ENCODE data around the gene LIPC.

Gene LIPC

GRCh38 chr15:58436552-58436951 is 4.8 kb downstream of the LIPC start:
- Histone ChIP-seq H3K27ac (ENCODE audit: extremely low read depth, low read depth, low read length) (no peak overlapping the region), H3K36me3 (ENCODE audit: control insufficient read depth in 2 of 2, insufficient read depth in 1 of 2, low read length in 2 of 2) (no peaks in the 10 kb centered on the region), H3K4me1 (ENCODE audit: control insufficient read depth, insufficient read depth, low read length) (0 out of 2 replicates have a peak, but pooled peaks cover 2% of the 10 kb centered on the region), H3K4me3 (ENCODE audit: low read depth, low read length) (no peak overlapping the region), H3K9me3 (ENCODE audit: control insufficient read depth, insufficient read depth, low read depth, low read length) (no peaks in the 10 kb centered on the region)
- ChIA-PET CTCF (no interaction called here), POLR2A (no interaction called here)
- TF ChIP-seq SALL2 (tag by site-specific recombination; IDR thresholded peaks at IDR 0.05; ENCODE audit: borderline replicate concordance) = no peak
- no peak for TF ChIP-seq ZNF654 (tag by site-specific recombination; IDR thresholded peaks at IDR 0.05; ENCODE audit: low read depth)
- no peak for TF ChIP-seq PRDM6 (tag by site-specific recombination; IDR thresholded peaks at IDR 0.05)
- no peak for TF ChIP-seq ZNF530 (tag by site-specific recombination; IDR thresholded peaks at IDR 0.05; ENCODE audit: low read depth)
- TF ChIP-seq ZNF560 (tag by site-specific recombination; IDR thresholded peaks at IDR 0.05; ENCODE audit: borderline replicate concordance) = no peak
- TF ChIP-seq BCL11A (tag by site-specific recombination; IDR thresholded peaks at IDR 0.05; ENCODE audit: low read depth) = no peak
- no peak for TF ChIP-seq MZF1 (tag by site-specific recombination; IDR thresholded peaks at IDR 0.05; ENCODE audit: borderline replicate concordance)
- no peak for TF ChIP-seq ZBTB26 (tag by site-specific recombination; optimal IDR thresholded peaks at IDR 0.05)
- no peak for TF ChIP-seq ZNF548 (tag by site-specific recombination; IDR thresholded peaks at IDR 0.05)
- no peak for TF ChIP-seq HOXD13 (CRISPR knock-in tag; IDR thresholded peaks at IDR 0.05; ENCODE audit: borderline replicate concordance)
- no peak for TF ChIP-seq ZNF580 (tag by site-specific recombination; IDR thresholded peaks at IDR 0.05)
- TF ChIP-seq ZFP3 (tag by site-specific recombination; IDR thresholded peaks at IDR 0.05; ENCODE audit: low read depth) = no peak

GRCh38 chr15:58437531-58438105 is 5.8 kb downstream of the LIPC start:
- no peaks in the 10 kb centered on the region for H3K36me3 ChIP-seq (ENCODE audit: control insufficient read depth in 2 of 2, insufficient read depth in 1 of 2, low read length in 2 of 2)
- no peak overlapping the region for H3K27ac ChIP-seq (ENCODE audit: extremely low read depth, low read depth, low read length)
- POLR2A ChIA-PET = no interaction called here
- no peak overlapping the region for H3K4me3 ChIP-seq (ENCODE audit: low read depth, low read length)
- H3K4me1 ChIP-seq (ENCODE audit: control insufficient read depth, insufficient read depth, low read length) = 0 out of 2 replicates have a peak, but pooled peaks cover 2% of the 10 kb centered on the region
- CTCF ChIA-PET = no interaction called here
- H3K9me3 ChIP-seq (ENCODE audit: control insufficient read depth, insufficient read depth, low read depth, low read length) = no peaks in the 10 kb centered on the region
- TF ChIP-seq PRDM1 (tag by site-specific recombination; IDR thresholded peaks at IDR 0.05) (no peak), KLF1 (tag by site-specific recombination; IDR thresholded peaks at IDR 0.05) (no peak), ZNF518A (tag by site-specific recombination; conservative IDR thresholded peaks at IDR 0.05; ENCODE audit: low read depth) (no peak), ZSCAN18 (tag by site-specific recombination; IDR thresholded peaks at IDR 0.05) (no peak), ZNF510 (tag by site-specific recombination; IDR thresholded peaks at IDR 0.05; ENCODE audit: insufficient replicate concordance) (no peak), ZNF202 (tag by site-specific recombination; IDR thresholded peaks at IDR 0.05; ENCODE audit: borderline replicate concordance) (no peak), KLF17 (tag by site-specific recombination; IDR thresholded peaks at IDR 0.05) (no peak)

Data from HEK293 (cell line).